Mucosa of descending colon (tissue), 3 donors: ENCODE measurements around the gene BCL11B. TPM values are rescaled to one million over a fixed set of nuclear protein-coding genes. Genes with fewer than 3 reads are reported as not detected.

Source experiments
- ATAC-seq: fragments of 200-7000 bp; cut with Tn5 transposase; one replicate; pipeline ENCODE4 v1.9.1; 2020; ENCODE audit warnings: mild to moderate bottlenecking, moderate library complexity
- DNase-seq, 3 donors: peaks; one replicate each; pipeline ENCODE4 v3.0.0-alpha.2; 2020
- H3K36me3 ChIP-seq: fragments of 200-600 bp; one replicate; pipeline ENCODE4 v1.8.0; 2021; ENCODE audit warnings: low read depth, mild to moderate bottlenecking
- H3K4me1 ChIP-seq: fragments of 200-600 bp; one replicate; pipeline ENCODE4 v1.8.0; 2021; ENCODE audit warnings: low read depth, mild to moderate bottlenecking
- H3K4me3 ChIP-seq: fragments of 200-600 bp; one replicate; pipeline ENCODE4 v1.8.0; 2021; ENCODE audit warnings: mild to moderate bottlenecking
- H3K9me3 ChIP-seq: fragments of 200-600 bp; one replicate; pipeline ENCODE4 v1.8.0; 2021; ENCODE audit warnings: mild to moderate bottlenecking
- intact Hi-C, 2 donors: fragments of 100-400 bp; cut with DNase I in 1 of 2; cut with micrococcal nuclease in 1 of 2; formaldehyde crosslinking; loops; one replicate each; pipeline versions ENCODE4 v1.11.0 to v1.11.1; 2022; cut with DNase I, micrococcal nuclease
- total RNA-seq, 3 donors: library from RNA; stranded (reverse); fragmentation: NEBNext Ultra II Directional in 2 of 3; extraction: Animal tissue kit (Norgen Biotek cat#: 25700) in 2 of 3; gene quantifications; one replicate each; pipeline versions ENCODE4 v1.2.1 to v1.2.4, GENCODE V29; 2021 to 2023
- TF ChIP-seq, protein P1 (sequence below): fragments of 200-600 bp; IDR thresholded peaks from one replicate; pipeline ENCODE4 v1.8.0; 2022; ENCODE audit warnings: antibody characterized with exemption, mild to moderate bottlenecking
- donor health status: DM: no; HTN: no; CAD: no; lungs with moderate emphysema.
- donor health status: DM: no; HTN: no; CAD: no.
- donor health status: DM: no; HTN: yes; CAD: no.

The BCL11B gene
- total RNA-seq, 3 donors from 2014 or later, result 2.5 to 5.6 (median 4.9) TPM

DNA sequence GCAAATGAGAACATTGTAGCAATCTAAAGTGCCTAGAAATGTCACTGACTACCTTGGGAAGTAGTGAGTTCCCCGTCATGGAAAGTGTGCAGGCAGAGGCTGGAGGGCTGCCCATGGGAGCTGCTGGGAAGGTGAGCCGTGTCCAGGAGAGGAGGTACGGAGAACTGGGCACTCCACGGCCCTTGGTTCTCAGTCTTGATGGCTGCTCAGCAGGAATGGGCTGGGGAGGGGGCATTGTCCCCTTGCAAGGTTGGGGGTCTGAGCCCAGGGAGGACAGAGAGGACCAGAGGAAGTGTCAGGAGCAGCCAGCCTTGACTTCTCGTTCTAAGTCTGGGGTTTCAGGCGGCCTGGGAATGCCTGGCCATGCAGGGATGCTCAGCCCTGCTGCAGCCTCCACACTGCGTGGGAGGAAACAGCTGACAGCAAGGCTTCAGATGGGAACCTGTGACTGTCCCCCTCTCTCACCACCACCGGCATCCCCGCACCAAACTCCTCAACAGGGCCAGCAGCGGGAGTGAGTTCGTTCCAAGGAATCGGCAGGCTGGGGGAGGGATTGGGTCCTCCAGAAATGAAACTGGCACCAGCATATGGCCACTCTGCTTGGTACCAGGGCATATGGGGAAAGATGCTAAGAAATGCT is 140.2 kb downstream of the BCL11B start:
- Histone ChIP-seq H3K4me1 (no peaks in the 10 kb centered on the region), H3K9me3 (no peaks in the 10 kb centered on the region), H3K4me3 (no peak overlapping the region), H3K36me3 (no peaks in the 10 kb centered on the region)
- TF ChIP-seq, protein P1, sequence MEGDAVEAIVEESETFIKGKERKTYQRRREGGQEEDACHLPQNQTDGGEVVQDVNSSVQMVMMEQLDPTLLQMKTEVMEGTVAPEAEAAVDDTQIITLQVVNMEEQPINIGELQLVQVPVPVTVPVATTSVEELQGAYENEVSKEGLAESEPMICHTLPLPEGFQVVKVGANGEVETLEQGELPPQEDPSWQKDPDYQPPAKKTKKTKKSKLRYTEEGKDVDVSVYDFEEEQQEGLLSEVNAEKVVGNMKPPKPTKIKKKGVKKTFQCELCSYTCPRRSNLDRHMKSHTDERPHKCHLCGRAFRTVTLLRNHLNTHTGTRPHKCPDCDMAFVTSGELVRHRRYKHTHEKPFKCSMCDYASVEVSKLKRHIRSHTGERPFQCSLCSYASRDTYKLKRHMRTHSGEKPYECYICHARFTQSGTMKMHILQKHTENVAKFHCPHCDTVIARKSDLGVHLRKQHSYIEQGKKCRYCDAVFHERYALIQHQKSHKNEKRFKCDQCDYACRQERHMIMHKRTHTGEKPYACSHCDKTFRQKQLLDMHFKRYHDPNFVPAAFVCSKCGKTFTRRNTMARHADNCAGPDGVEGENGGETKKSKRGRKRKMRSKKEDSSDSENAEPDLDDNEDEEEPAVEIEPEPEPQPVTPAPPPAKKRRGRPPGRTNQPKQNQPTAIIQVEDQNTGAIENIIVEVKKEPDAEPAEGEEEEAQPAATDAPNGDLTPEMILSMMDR, result no peak
- intact Hi-C loops, result no loop called here
- DNase-seq (no peak), ATAC-seq (no peak)

DNA sequence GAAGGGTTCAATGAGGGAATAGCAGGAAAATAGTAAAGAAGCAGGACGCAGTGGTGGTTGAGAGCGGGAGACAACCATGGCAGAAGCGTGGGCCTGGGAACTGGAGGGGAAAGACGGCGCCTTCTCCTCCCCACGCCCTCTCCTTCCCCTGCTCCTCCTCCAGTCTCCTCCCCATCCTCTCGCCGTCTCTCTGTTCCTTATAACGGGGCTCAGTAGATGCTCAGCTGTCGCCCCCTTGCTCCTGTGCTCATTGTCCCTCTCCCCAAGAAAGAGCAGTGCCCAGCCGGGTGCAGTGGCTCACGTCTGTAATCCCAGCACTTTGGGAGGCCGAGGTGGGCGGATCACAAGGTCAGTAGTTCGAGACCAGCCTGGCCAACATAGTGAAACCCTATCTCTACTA is 142.0 kb downstream of the BCL11B start:
- TF ChIP-seq, protein P1, result no peak
- H3K4me3 ChIP-seq, result no peak overlapping the region
- no peaks in the 10 kb centered on the region for H3K4me1 ChIP-seq
- ATAC-seq (no peak), DNase-seq (no peak)
- intact Hi-C loops, result no loop called here
- no peaks in the 10 kb centered on the region for H3K36me3 ChIP-seq
- no peaks in the 10 kb centered on the region for H3K9me3 ChIP-seq

DNA sequence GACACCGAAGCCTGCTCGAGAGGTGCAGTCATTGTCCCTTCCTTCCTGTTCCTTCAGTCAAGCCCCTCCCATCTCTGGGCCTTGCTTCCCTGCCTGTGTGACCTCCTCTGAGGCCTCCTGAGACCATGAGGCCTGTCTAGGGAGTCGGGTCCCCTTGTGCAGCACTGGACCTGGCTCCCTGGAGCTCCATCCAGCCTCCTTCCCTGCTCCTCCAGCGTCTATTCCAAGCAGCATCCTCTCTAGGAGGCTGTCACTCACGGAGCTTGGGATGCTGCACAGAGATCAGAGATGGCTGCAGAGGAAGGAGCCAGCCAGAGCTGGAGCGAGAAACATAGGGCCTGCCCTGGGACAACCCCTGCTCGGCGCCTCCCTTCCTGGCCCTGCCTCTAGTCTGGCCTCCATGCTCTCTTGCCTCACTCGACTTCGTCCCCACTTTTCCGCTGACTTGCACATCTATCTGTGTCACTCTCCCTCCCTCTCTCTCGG is 142.7 kb downstream of the BCL11B start:
- TF ChIP-seq, protein P1, result no peak
- intact Hi-C loops, result no loop called here
- no peak overlapping the region for H3K4me3 ChIP-seq
- no peak for DNase-seq
- H3K4me1 ChIP-seq, result no peaks in the 10 kb centered on the region
- no peaks in the 10 kb centered on the region for H3K36me3 ChIP-seq
- no peaks in the 10 kb centered on the region for H3K9me3 ChIP-seq
- ATAC-seq, result no peak

DNA sequence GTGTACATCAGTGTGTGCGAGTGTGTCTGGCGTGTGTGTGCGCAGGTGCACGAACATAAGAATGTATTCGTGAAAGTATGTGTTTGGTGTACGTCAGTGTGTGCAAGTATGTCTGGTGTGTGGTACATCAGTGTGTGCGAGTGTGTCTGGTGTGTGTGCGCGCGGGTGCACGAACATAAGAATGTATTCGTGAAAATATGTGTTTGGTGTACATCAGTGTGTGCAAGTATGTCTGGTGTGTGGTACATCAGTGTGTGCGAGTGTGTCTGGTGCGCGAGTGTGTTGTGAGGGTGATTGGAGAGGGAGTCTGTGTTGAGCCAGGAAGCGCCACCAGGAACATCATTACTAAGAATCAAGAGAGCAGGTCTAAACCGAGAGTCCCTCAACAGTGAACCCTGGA is 143.8 kb downstream of the BCL11B start:
- intact Hi-C loops, result no loop called here
- Histone ChIP-seq H3K4me1 (no peaks in the 10 kb centered on the region), H3K36me3 (no peaks in the 10 kb centered on the region), H3K4me3 (no peak overlapping the region), H3K9me3 (no peaks in the 10 kb centered on the region)
- DNase-seq, result no peak
- ATAC-seq, result no peak
- TF ChIP-seq, protein P1, result no peak

DNA sequence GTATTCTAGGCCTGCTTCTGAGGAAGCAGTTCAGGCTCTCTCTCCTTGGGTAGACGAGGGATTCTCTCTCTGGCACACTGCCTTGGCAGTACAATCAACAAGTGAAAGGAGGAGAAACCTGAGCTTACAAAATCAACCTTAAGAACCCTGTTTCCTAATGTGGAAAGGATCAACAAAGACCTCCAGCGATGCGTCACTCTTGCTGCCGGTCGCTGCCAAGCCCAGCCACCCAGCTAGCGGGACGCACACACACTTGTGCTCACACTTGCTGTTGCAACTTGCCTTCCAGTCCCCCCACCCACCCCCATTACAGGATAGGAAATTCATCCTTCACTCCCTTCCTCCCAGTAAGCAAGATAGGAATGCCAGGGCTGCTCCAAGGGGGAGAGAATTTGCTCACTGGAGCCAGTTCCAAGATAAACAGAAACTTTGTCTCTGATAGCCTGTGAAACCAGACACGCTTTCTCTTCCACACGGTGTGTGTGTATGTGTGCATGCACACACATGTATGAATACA is 144.3 kb downstream of the BCL11B start:
- DNase-seq, result no peak

More for the DNA sequence above, 144.3 kb downstream of the BCL11B start:
- Histone ChIP-seq H3K9me3 (no peaks in the 10 kb centered on the region), H3K4me1 (no peaks in the 10 kb centered on the region), H3K36me3 (no peaks in the 10 kb centered on the region), H3K4me3 (no peak overlapping the region)
- intact Hi-C loops, result no loop called here
- TF ChIP-seq, protein P1, result no peak
- no peak for ATAC-seq
